Mammary microvascular endothelial cell (primary cell): ENCODE measurements around the gene OR10A5. TPM values are rescaled to one million over a fixed set of nuclear protein-coding genes. Genes with fewer than 3 reads are reported as not detected.

Experiments
- total RNA-seq: library from RNA; depleted of rRNA; stranded (reverse); fragments of >200 nt; gene quantifications from 2 replicates; pipeline ENCODE4 v1.2.3, GENCODE V29; 2015

Gene OR10A5, protein sequence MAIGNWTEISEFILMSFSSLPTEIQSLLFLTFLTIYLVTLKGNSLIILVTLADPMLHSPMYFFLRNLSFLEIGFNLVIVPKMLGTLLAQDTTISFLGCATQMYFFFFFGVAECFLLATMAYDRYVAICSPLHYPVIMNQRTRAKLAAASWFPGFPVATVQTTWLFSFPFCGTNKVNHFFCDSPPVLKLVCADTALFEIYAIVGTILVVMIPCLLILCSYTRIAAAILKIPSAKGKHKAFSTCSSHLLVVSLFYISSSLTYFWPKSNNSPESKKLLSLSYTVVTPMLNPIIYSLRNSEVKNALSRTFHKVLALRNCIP
- total RNA-seq: not detected in 2 replicates

GRCh38 chr11:6845383-6845782 is at the start of gene OR10A5:
Gene OR10A5, plus strand, starts transcription at chr11:6845683. Its CDS starts 0 bp downstream, at chr11:6845683.

DNA sequence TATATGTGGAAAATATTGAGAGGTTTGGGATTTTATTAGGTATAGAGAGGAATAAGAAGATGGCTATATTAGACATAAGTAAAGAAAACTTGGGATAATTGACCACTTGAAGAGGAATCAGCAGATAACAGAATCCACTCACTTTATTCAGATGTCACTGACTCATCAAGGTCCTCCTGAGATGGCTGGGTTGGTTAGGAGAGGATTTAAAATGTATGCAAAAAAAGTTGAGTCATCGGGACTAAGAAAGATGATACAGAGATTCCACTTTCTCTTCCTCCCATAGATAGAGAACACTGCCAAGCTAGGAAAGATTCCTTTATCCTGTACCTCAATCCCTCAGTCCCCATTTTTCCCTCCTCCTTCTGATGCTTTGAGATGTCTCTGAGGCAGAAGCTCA is 46.1 kb upstream of the OR10A5 start, which contains the start of gene OR6A2:
TSS of gene OR6A2 (minus strand) at position 288 of the 400 bp plus-strand sequence. CDS start 3,981 bp downstream, outside the sequence.

GRCh38 chr11:6862961-6863360 is 17.5 kb downstream of the OR10A5 start, which contains the start of gene OR10A2:
Gene OR10A2, plus strand, starts transcription at chr11:6863057. Its CDS starts 6,698 bp downstream, at chr11:6869755.

DNA sequence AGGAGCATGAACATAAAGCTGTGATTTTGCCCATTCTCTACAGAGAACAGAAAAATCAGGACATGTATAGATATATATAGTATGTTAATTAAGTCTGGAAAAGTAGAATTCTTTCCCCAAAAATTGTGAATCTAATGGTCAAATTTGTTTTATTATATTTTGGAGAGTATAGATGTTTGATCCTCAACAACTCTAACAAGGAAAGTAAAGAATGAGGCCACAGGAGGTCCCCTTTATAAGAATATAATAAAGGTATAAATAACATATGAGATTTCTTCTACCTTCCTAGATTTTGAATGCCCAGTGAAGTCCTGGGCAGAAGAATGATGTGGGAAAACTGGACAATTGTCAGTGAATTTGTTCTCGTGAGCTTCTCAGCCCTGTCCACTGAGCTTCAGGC is 30.8 kb downstream of the OR10A5 start, which contains the start of gene OR10A4:
TSS of gene OR10A4 (plus strand) at position 301 of the 400 bp plus-strand sequence. CDS start at position 324, 23 bp downstream.

DNA sequence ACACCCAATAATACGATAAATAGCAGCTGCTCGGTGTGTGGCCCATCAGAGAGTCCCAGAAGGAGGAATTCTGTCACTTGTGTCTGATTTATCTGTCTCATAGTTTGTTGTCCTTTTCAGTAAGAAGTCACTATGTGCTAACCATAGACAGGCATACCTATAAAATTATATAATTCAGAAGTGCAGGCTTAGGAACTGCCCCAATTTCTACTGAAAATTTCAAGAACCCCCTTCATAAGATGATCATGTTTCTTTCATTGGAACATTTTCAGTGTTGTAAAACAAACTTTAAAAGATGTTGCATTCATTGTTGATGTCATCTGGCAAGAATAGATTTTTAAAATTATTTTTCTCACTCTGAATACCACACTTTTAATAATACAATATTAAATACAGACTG is 46.9 kb downstream of the OR10A5 start, which contains the start of gene OR2D2:
TSS of gene OR2D2 (minus strand) at position 101 of the 400 bp plus-strand sequence. CDS start at position 101, 0 bp downstream.

Other genes with a start within 250 kb of the OR10A5 start
- 17.4 and 19.6 TPM in 2 replicates for gene RRP8, start 242.1 kb upstream of the OR10A5 start, total RNA-seq
- 179 and 196 TPM in 2 replicates for gene ILK, start 241.9 kb upstream of the OR10A5 start, total RNA-seq
- gene TAF10, start 233.5 kb upstream of the OR10A5 start, total RNA-seq: 37.4 and 42.3 TPM in 2 replicates
- gene TPP1, start 226.3 kb upstream of the OR10A5 start, total RNA-seq: 51.3 and 99.0 TPM in 2 replicates
- 22.5 and 23.9 TPM in 2 replicates for gene DCHS1, start 189.9 kb upstream of the OR10A5 start, total RNA-seq
- gene MRPL17, start 162.3 kb upstream of the OR10A5 start, total RNA-seq: 99.3 and 103 TPM in 2 replicates
- not detected in 2 replicates for gene OR2AG2, start 73.7 kb upstream of the OR10A5 start, total RNA-seq
- gene OR2AG1, start 62.7 kb upstream of the OR10A5 start, total RNA-seq: not detected in 2 replicates
- 0.07 TPM in 1 of 2 replicates, not detected in the other for gene OR6A2, start 46.0 kb upstream of the OR10A5 start, total RNA-seq
- gene OR10A2, start 17.4 kb downstream of the OR10A5 start, total RNA-seq: not detected in 2 replicates
- not detected in 2 replicates for gene OR10A4, start 30.9 kb downstream of the OR10A5 start, total RNA-seq
- gene OR2D2, start 46.8 kb downstream of the OR10A5 start, total RNA-seq: not detected in 2 replicates
- not detected in 2 replicates for gene OR2D3, start 75.3 kb downstream of the OR10A5 start, total RNA-seq
- 1.4 and 1.7 TPM in 2 replicates for gene ZNF215, start 80.7 kb downstream of the OR10A5 start, total RNA-seq
- gene ZNF214, start 174.7 kb downstream of the OR10A5 start, total RNA-seq: 0.44 TPM in 1 of 2 replicates, not detected in the other
- gene NLRP14, start 174.8 kb downstream of the OR10A5 start, total RNA-seq: not detected in 2 replicates
- not detected in 2 replicates for gene RBMXL2, start 243.3 kb downstream of the OR10A5 start, total RNA-seq